GDM1 (cell line): ENCODE data around the gene XAGE3.
"Not testable (repeated sequence)": the region's sequence is repeated elsewhere in the genome, so short reads cannot be mapped to it uniquely, and the experiment has no call there.

Source experiments
- DNase-seq: peaks from one replicate; lab custom pipeline; 2025; lab: John Stamatoyannopoulos, UW

XAGE3 gene

DNA sequence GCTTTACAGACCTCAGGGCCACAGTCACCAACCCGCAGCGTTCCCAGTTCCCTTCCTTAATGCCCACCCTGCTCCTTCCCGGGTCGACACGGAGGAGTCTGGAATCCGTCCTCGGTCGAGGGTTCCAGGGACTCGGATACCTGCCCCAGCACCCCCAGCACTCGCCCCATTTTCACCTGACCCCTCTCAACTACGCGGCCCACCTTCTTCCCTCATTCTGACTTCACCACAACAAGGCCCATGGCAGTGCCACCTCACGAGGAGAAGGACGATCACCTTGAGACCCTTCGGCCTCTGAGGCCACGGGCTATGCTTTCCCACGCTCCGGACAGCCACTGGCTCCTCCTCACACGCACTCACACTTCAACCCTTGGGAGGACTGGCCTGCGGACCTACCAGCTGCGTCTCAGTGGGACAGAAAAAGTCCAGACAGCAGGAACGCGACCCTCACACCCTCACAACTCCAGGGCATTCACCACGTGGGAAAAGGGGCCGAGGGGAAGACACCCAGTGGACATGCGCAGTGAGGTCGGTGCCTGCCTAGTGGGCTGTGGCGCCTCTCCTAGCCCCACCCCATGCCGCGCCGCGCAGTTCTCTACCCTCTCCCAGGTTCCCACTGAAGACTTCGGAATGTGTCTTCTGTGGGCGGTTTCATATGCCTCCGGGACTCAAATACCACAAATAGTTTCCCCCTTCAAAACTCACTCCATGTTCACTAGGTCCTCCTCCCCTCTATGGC lies at the start of gene XAGE3:
Gene XAGE3 (minus strand): TSS at position 474 of the 739 bp plus-strand sequence. CDS start 950 bp downstream, outside the sequence.
- DNase-seq = no peak

GRCh38 chrX:52914704-52915103 lies 46.8 kb upstream of the XAGE3 start:
- not testable (repeated sequence) for DNase-seq

DNA sequence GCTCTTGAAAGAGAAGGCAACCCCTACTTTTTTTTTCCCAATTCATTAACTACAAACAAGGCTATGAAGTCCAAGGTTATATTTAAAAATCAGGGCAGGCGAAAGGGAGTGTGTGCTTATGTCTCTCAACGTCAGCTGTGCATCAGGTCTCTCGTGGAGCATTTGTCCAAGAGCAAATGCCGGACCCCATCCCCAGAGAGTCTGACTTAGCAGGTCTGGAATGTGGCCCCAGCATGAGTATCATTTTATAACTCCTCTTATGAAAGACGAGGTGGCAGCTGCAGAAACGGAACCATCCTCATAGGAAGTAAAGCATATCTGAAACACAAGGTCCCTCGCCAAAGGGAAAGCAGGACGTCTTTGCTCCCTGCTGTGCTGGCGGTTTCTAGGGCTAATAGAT lies 45.8 kb upstream of the XAGE3 start:
- DNase-seq = not testable (repeated sequence)

DNA sequence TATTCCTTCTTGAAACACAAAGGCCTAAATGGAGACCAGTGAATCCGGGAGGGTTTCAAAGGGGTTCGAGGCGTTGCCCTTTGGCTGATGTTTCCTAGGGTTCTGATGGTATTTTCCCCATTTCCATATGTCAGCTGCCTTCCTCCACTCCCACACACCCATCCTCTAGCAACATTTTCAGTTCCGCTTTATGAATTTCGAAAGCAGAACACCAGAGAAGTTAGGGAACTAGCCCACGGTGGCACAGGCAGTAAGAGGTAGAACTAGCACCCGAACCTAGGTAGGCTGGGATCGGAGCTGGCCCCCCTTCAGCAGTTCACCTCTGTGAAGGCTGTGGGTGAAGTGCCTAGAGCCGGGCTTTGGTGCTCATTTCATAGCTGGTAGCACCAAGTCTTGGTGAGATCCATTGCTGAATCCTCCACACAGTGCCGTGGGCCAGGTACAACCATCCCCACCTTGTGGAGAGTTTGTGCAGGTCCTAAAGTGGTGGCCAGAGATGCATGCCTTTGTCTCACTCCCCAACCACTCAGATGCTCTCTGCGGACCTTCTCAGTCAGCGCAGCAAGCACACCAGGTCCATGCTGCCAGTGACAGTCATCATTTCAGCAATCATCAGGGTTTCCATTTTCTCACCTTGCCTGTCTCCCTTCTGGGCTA lies 41.6 kb upstream of the XAGE3 start:
- DNase-seq = not testable (repeated sequence)

DNA sequence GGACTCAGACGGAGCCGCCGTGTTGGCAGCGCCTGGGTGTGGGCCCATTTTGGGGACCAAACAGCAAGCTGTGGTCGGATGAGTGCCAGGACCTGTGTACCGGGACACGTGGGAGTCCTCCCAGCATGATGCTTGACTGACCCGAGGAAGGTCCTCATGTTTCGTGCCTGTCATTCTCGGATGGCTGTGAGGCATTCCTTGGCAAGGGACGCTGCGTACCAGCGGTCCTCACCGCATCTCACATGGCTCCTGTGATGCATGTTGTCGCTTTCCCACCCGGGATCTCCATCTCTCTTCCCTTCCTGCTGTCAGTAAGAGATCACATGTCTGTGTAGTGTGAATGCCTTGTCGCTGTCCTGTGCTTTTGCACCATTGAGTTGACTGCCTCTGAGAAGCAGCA lies 40.0 kb upstream of the XAGE3 start:
- not testable (repeated sequence) for DNase-seq

DNA sequence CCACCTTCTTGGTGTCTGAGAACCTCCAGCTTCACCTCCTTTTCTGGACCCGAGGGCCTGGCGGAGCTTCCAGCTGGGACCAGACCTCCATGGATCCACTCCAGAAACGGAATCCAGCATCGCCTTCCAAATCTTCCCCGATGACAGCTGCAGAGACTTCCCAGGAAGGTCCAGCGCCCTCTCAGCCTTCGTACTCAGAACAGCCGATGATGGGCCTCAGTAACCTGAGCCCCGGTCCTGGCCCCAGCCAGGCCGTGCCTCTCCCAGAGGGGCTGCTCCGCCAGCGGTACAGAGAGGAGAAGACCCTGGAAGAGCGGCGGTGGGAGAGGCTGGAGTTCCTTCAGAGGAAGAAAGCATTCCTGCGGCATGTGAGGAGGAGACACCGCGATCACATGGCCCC lies 39.3 kb upstream of the XAGE3 start:
- DNase-seq = not testable (repeated sequence)

- not testable (repeated sequence) for DNase-seq
These were observed 38.2 kb upstream of the XAGE3 start for GRCh38 chrX:52906072-52906471.

- DNase-seq = not testable (repeated sequence)
These were observed 37.6 kb upstream of the XAGE3 start for GRCh38 chrX:52905531-52905930.

- DNase-seq = not testable (repeated sequence)
These were observed 29.2 kb upstream of the XAGE3 start, which contains the start of gene FAM156B for GRCh38 chrX:52896855-52897709. Gene FAM156B (plus strand): TSS chrX:52897330. CDS start chrX:52907226, 9,896 bp downstream.

GRCh38 chrX:52896438-52896837 lies 28.6 kb upstream of the XAGE3 start:
- DNase-seq = not testable (repeated sequence)

GRCh38 chrX:52888090-52888489 lies 20.2 kb upstream of the XAGE3 start:
- not testable (repeated sequence) for DNase-seq

DNA sequence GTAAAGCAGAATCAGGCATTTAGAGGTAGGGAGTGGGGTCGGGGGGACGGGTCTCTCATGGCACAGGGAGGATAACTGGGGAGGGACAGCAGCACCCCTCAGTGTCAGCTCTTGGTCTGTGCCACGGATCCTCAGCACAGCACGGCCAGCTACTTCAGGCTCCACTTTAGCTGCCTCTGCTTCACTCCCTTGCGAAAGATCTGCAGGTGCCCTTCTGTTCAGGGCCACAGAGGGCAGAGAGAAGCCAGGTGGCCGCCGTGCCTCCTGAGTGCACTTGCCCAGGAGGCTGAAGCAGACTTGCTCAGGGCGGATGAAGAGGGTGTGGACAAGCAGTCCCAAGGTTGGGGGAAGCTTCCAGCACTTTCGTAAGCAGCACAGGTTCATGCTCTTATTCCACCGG lies 19.6 kb upstream of the XAGE3 start:
- not testable (repeated sequence) for DNase-seq

DNA sequence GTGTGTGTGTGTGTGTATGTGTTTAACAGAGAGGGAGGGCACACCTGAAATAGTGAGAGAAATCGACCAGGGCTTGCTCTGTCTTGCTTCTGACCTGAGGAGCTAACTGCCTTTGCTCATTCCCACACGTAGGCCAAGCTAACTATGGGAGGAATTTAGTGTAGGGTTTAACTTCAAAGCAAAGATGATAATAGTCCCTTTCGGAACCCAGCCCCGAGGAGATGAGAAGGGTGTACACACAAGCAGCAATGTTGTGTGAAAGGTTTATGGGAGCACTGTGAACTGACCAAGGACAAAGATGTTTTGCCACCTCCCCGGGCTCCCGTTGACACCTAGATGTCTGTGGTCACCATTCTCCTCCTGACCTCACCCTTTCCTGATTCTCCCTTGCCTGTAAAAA lies 8.5 kb upstream of the XAGE3 start:
- not testable (repeated sequence) for DNase-seq

GRCh38 chrX:52875436-52875835 lies 7.6 kb upstream of the XAGE3 start:
- DNase-seq = not testable (repeated sequence)

GRCh38 chrX:52874661-52875060 lies 6.8 kb upstream of the XAGE3 start:
- no peak for DNase-seq

GRCh38 chrX:52873825-52874224 lies 5.9 kb upstream of the XAGE3 start:
- DNase-seq = not testable (repeated sequence)

DNA sequence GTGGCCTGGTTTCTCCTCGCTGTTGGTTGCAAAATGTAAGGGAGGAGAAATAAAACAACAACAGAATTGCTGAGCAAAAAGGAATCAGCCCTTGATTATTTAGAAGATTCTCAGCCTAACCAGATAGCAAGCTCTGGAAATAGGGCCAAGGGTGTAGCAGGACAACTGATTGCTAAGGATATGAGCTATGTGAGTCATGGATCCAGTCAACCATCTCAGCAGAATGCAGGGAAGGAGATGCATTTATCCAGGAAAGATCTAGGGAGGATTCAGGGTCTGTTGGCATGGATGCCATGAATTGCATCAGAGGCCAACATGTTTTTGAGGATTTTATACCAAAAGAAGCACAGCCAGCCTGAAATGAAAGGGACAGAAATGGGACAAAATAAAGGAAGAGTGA lies 2.2 kb upstream of the XAGE3 start:
- no peak for DNase-seq

DNA sequence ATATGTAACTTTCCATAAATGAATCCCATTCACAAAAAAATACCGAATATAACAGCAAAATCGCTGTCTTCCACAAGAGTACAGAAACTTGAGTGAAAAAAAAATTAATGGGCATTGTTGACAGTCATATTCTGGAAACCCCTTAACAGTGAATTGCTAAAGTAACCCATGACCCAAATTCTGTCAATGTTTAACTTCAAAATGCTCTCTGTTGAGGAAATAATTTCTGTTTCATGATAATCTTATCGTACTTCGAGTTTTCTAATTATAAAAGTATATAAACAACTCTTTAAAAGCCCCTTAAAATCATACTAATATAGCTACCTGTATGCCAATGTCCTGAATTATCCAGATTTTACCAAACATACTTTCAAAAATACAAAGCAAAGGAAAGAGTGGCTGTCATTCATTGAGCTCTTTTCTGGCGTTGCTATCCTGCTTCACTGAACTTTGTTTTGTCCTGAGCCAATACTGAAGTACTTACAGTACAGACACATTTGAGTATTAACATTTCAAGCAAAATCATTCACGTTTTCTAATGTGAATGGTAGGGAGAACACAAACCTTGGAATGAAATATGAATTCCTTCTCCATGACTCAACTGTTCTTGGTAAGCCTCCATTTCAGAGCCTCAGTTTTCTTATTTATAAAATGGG lies 2.4 kb downstream of the XAGE3 start:
- no peak for DNase-seq

GRCh38 chrX:52856991-52857525 lies 10.8 kb downstream of the XAGE3 start:
- not testable (repeated sequence) for DNase-seq

- no peak for DNase-seq
These were observed 15.6 kb downstream of the XAGE3 start for GRCh38 chrX:52852110-52852860.

- DNase-seq = not testable (repeated sequence)
These were observed 24.3 kb downstream of the XAGE3 start for GRCh38 chrX:52843619-52844018.
